ENCODE data around the gene GLCE.
"Not testable (repeated sequence)": the region's sequence is repeated elsewhere in the genome, so short reads cannot be mapped to it uniquely, and the experiment has no call there.

The GLCE gene

GRCh38 chr15:69275933-69276560 lies 115.6 kb downstream of the GLCE start:
- DNase-seq (ENCODE audit: low spot score): no peak

GRCh38 chr15:69277316-69277715 lies 116.9 kb downstream of the GLCE start:
- DNase-seq (ENCODE audit: low spot score): no peak

GRCh38 chr15:69279636-69280035 lies 119.2 kb downstream of the GLCE start:
- no peak for DNase-seq (ENCODE audit: low spot score)

- DNase-seq (ENCODE audit: low spot score): no peak
These were observed 120.3 kb downstream of the GLCE start for GRCh38 chr15:69280783-69281182.

- DNase-seq (ENCODE audit: low spot score): no peak
These were observed 121.8 kb downstream of the GLCE start for GRCh38 chr15:69282104-69282743.

- no peak for DNase-seq (ENCODE audit: low spot score)
These were observed 125.4 kb downstream of the GLCE start for GRCh38 chr15:69285834-69286233.

GRCh38 chr15:69288011-69288410 lies 127.6 kb downstream of the GLCE start:
- no peak for DNase-seq (ENCODE audit: low spot score)

- DNase-seq (ENCODE audit: low spot score): no peak
These were observed 128.3 kb downstream of the GLCE start for GRCh38 chr15:69288531-69289341.

GRCh38 chr15:69289342-69290146 lies 129.1 kb downstream of the GLCE start:
- no peak for DNase-seq (ENCODE audit: low spot score)

- DNase-seq (ENCODE audit: low spot score): no peak
These were observed 130.1 kb downstream of the GLCE start for GRCh38 chr15:69290346-69291164.

- DNase-seq (ENCODE audit: low spot score): not testable (repeated sequence)
These were observed 131.2 kb downstream of the GLCE start for GRCh38 chr15:69291651-69292050.

GRCh38 chr15:69292826-69293420 lies 132.5 kb downstream of the GLCE start:
- no peak for DNase-seq (ENCODE audit: low spot score)

GRCh38 chr15:69293741-69294615 lies 133.5 kb downstream of the GLCE start:
- no peak for DNase-seq (ENCODE audit: low spot score)

- no peak for DNase-seq (ENCODE audit: low spot score)
These were observed 136.2 kb downstream of the GLCE start for GRCh38 chr15:69296606-69297005.

GRCh38 chr15:69297642-69298353 lies 137.4 kb downstream of the GLCE start:
- no peak for DNase-seq (ENCODE audit: low spot score)

- no peak for DNase-seq (ENCODE audit: low spot score)
These were observed 137.9 kb downstream of the GLCE start for GRCh38 chr15:69298354-69298696.

- no peak for DNase-seq (ENCODE audit: low spot score)
These were observed 138.4 kb downstream of the GLCE start, which contains the start of gene PAQR5 for GRCh38 chr15:69298697-69299441. TSS of gene PAQR5 (plus strand) at chr15:69298912. CDS start at chr15:69360081, 61,169 bp downstream.

- no peak for DNase-seq (ENCODE audit: low spot score)
These were observed 139.0 kb downstream of the GLCE start for GRCh38 chr15:69299451-69299886.

All from pons (tissue), 1 donor.